Loucy (cell line): ENCODE data around the gene CSE1L.

Experiments
- H2AFZ ChIP-seq: fragments of 200-600 bp; sonication (generic); 2 replicates; pipeline ENCODE4 v1.6.0; 2016; ENCODE audit warnings: antibody characterized with exemption, mild to moderate bottlenecking, low read length, moderate library complexity
- H3F3A ChIP-seq: fragments of 200-600 bp; 2 replicates; pipeline ENCODE4 v1.6.0; 2016; ENCODE audit warnings: antibody characterized with exemption, low read depth, mild to moderate bottlenecking
- H3K27me3 ChIP-seq: fragments of 200-600 bp; sonication (generic); 2 replicates; pipeline ENCODE4 v1.6.1; 2014; ENCODE audit warnings: low read length, mild to moderate bottlenecking; ENCODE audit not compliant: insufficient read depth, poor library complexity, severe bottlenecking
- H3K36me3 ChIP-seq: fragments of 200-600 bp; sonication (generic); 2 replicates; pipeline ENCODE4 v1.6.1; 2016; ENCODE audit warnings: low read length; ENCODE audit not compliant: insufficient read depth
- H3K4me1 ChIP-seq: fragments of 200-600 bp; sonication (generic); 2 replicates; pipeline ENCODE4 v1.5.1; 2014; ENCODE audit warnings: low read length, mild to moderate bottlenecking; ENCODE audit not compliant: insufficient read depth, poor library complexity, severe bottlenecking
- H3K4me2 ChIP-seq: fragments of 200-600 bp; sonication (generic); 2 replicates; pipeline ENCODE4 v1.6.0; 2014; ENCODE audit warnings: antibody characterized with exemption, low read length, low read depth, mild to moderate bottlenecking; ENCODE audit not compliant: poor library complexity, severe bottlenecking
- H3K4me3 ChIP-seq: fragments of 200-600 bp; sonication (generic); 2 replicates; pipeline ENCODE4 v1.5.1; 2014; ENCODE audit warnings: low read length, mild to moderate bottlenecking, mixed read lengths; ENCODE audit not compliant: poor library complexity, severe bottlenecking
- H3K79me2 ChIP-seq: fragments of 200-600 bp; sonication (generic); 2 replicates; pipeline ENCODE4 v1.6.1; 2014; ENCODE audit warnings: low read length; ENCODE audit not compliant: insufficient read depth
- H3K9ac ChIP-seq: fragments of 200-600 bp; sonication (generic); 2 replicates; pipeline ENCODE4 v1.6.0; 2014; ENCODE audit warnings: mild to moderate bottlenecking, low read depth, low read length, moderate library complexity; ENCODE audit not compliant: poor library complexity, severe bottlenecking
- H3K9me2 ChIP-seq: fragments of 200-600 bp; sonication (generic); replicated peaks from 2 replicates; pipeline ENCODE4 v1.6.1; 2016; ENCODE audit warnings: low read depth, low read length, mixed read lengths
- H3K9me3 ChIP-seq: fragments of 200-600 bp; sonication (generic); 2 replicates; pipeline ENCODE4 v1.6.1; 2014; ENCODE audit warnings: mild to moderate bottlenecking, antibody characterized with exemption, low read length, low read depth; ENCODE audit not compliant: insufficient read depth
- H4K20me1 ChIP-seq: fragments of 200-600 bp; sonication (generic); 2 replicates; pipeline ENCODE4 v1.6.0; 2014; ENCODE audit warnings: antibody characterized with exemption, low read length, mild to moderate bottlenecking; ENCODE audit not compliant: insufficient read depth, poor library complexity, severe bottlenecking
- EZH2phosphoT487 ChIP-seq: fragments of 200-600 bp; IDR thresholded peaks from 2 replicates; pipeline ENCODE4 v1.6.1; 2018; ENCODE audit warnings: antibody characterized with exemption, mild to moderate bottlenecking, moderate library complexity, borderline replicate concordance
- TF ChIP-seq, protein P1 (sequence below): fragments of 200-600 bp; sonication (generic); conservative IDR thresholded peaks from 2 replicates; pipeline ENCODE4 v1.5.1; 2014; ENCODE audit warnings: mild to moderate bottlenecking, antibody characterized with exemption, low read length

CSE1L gene

DNA sequence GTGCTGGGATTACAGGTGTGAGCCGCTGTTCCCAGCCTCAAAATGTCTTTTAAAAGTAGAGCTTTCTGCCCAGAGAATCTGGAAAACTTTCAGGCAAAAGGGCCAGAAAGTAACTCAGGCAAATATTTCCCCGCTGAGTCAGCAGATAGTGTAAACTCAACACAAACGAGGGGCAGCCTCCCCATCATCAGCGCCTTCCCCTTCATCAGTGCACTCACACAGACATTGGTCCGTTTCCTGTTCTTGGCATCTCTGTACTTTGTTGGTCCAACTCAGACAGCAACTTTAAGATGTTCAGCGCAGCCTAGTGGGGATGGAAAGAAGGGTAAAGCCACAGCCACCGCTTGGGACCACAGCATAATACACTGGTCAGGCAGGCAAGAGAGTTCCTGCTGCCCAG lies 69.5 kb downstream of the CSE1L start:
- Histone ChIP-seq H3K36me3 (peaks cover 78% of the 10 kb centered on the region; the same call in 1 of the 2 replicates), H2AFZ (no peak overlapping the region)

DNA sequence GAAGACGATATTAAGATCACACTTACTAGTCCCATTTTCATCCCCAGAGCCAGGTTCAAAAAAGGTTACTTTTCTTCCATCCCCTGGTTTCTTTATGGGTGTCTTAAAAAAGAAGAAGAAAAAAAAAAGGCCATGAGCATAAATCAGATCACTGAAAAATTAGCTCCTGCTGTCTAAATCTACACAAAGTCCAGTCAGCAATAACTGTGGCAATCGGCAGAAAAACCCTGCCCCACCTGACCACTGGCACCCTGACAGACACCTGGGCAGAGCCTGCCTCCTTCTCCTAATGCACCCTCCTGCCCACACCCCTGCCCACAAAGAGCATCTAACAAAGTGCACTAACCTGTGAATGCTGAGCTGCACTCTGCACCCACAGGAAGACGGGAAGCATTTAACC lies 72.2 kb downstream of the CSE1L start:
- H3K79me2 ChIP-seq, result no peaks in the 10 kb centered on the region
- no peak overlapping the region for H3K9ac ChIP-seq
- H3K4me2 ChIP-seq, result no peak overlapping the region
- peaks cover 91% of the 10 kb centered on the region; the same call in 1 of the 2 replicates for H3K36me3 ChIP-seq
- H3K27me3 ChIP-seq, result no peaks in the 10 kb centered on the region
- H3K9me3 ChIP-seq, result no peaks in the 10 kb centered on the region
- no peak overlapping the region for H2AFZ ChIP-seq
- no peaks in the 10 kb centered on the region for H3K4me1 ChIP-seq
- H3K9me2 ChIP-seq, result no peaks in the 10 kb centered on the region
- no peak overlapping the region for H3K4me3 ChIP-seq
- no peaks in the 10 kb centered on the region for H3F3A ChIP-seq
- TF ChIP-seq, protein P1, sequence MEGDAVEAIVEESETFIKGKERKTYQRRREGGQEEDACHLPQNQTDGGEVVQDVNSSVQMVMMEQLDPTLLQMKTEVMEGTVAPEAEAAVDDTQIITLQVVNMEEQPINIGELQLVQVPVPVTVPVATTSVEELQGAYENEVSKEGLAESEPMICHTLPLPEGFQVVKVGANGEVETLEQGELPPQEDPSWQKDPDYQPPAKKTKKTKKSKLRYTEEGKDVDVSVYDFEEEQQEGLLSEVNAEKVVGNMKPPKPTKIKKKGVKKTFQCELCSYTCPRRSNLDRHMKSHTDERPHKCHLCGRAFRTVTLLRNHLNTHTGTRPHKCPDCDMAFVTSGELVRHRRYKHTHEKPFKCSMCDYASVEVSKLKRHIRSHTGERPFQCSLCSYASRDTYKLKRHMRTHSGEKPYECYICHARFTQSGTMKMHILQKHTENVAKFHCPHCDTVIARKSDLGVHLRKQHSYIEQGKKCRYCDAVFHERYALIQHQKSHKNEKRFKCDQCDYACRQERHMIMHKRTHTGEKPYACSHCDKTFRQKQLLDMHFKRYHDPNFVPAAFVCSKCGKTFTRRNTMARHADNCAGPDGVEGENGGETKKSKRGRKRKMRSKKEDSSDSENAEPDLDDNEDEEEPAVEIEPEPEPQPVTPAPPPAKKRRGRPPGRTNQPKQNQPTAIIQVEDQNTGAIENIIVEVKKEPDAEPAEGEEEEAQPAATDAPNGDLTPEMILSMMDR, result no peak
- no peak for TF ChIP-seq EZH2phosphoT487
- H4K20me1 ChIP-seq, result no peaks in the 10 kb centered on the region

More for the DNA sequence above, 69.5 kb downstream of the CSE1L start:
- Histone ChIP-seq H3K4me1 (no peaks in the 10 kb centered on the region), H3K4me2 (no peak overlapping the region), H3K9ac (no peak overlapping the region), H3K9me3 (no peaks in the 10 kb centered on the region), H3K4me3 (no peak overlapping the region), H3F3A (no peaks in the 10 kb centered on the region), H3K27me3 (no peaks in the 10 kb centered on the region), H4K20me1 (no peaks in the 10 kb centered on the region), H3K9me2 (no peaks in the 10 kb centered on the region), H3K79me2 (no peaks in the 10 kb centered on the region)
- TF ChIP-seq, protein P1, result no peak
- no peak for TF ChIP-seq EZH2phosphoT487

DNA sequence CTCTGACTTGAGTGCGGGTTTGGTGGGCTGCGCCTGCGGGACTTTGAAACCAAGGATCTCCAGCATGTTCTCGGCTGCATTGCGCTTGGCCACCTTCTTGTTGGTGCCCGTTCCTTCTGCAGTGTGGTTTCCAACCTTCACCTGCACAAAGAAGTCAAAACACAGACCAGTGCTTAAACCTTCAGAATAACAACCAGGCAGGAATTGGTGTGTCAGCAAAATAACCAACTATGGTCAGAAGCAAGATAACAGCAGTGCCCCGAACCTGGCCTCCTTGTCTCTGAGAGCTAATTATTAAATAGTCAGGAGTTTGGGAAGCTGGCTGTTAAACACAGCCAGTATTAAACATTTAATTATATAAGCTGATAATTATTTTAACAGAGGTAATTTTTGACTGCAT lies 73.9 kb downstream of the CSE1L start:
- no peak overlapping the region for H3K4me3 ChIP-seq
- H3K79me2 ChIP-seq, result no peaks in the 10 kb centered on the region
- H4K20me1 ChIP-seq, result no peaks in the 10 kb centered on the region
- no peak for TF ChIP-seq EZH2phosphoT487
- TF ChIP-seq, protein P1, result no peak
- H3K9ac ChIP-seq, result no peak overlapping the region
- no peaks in the 10 kb centered on the region for H3K4me1 ChIP-seq
- no peaks in the 10 kb centered on the region for H3K9me3 ChIP-seq
- H3K36me3 ChIP-seq, result peaks cover 91% of the 10 kb centered on the region
- H2AFZ ChIP-seq, result no peak overlapping the region
- no peak overlapping the region for H3K4me2 ChIP-seq
- no peaks in the 10 kb centered on the region for H3F3A ChIP-seq
- H3K9me2 ChIP-seq, result no peaks in the 10 kb centered on the region
- H3K27me3 ChIP-seq, result no peaks in the 10 kb centered on the region
